ENCODE measurements around the gene DCDC2C. TPM values are rescaled to one million over a fixed set of nuclear protein-coding genes. Genes with fewer than 3 reads are reported as not detected.

The DCDC2C gene
- total and polyA plus RNA-seq, 9 of the 15 experiments (the other 6 are each of a cell fraction or from before 2014, with no cell fraction given): not detected

- TF ChIP-seq ARID3A (IDR thresholded peaks at IDR 0.05; ENCODE audit: borderline replicate concordance, low read depth, low read length) (no peak), OTX1 (CRISPR knock-in tag; IDR thresholded peaks at IDR 0.05) (no peak), RFX1 (IDR thresholded peaks at IDR 0.05) (no peak), CBX8 (IDR thresholded peaks at IDR 0.05; ENCODE audit: borderline replicate concordance, extremely low read depth, low read depth, low read length, poor library complexity, severe bottlenecking) (no peak), CBFA2T3 (IDR thresholded peaks at IDR 0.05) (no peak), IRF2 (CRISPR knock-in tag; IDR thresholded peaks at IDR 0.05) (no peak), SMARCE1 (IDR thresholded peaks at IDR 0.05) (no peak)
Measured at GRCh38 chr2:3708576-3708975, 5.2 kb downstream of the DCDC2C start (continued).

GRCh38 chr2:3709225-3709624 lies 5.8 kb downstream of the DCDC2C start:
- intact Hi-C loops (cut with micrococcal nuclease) (no loop called here), in situ Hi-C loops (cut with MboI) (no loop called here)
- TF ChIP-seq, protein P1, sequence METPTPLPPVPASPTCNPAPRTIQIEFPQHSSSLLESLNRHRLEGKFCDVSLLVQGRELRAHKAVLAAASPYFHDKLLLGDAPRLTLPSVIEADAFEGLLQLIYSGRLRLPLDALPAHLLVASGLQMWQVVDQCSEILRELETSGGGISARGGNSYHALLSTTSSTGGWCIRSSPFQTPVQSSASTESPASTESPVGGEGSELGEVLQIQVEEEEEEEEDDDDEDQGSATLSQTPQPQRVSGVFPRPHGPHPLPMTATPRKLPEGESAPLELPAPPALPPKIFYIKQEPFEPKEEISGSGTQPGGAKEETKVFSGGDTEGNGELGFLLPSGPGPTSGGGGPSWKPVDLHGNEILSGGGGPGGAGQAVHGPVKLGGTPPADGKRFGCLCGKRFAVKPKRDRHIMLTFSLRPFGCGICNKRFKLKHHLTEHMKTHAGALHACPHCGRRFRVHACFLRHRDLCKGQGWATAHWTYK (CRISPR knock-in tag; IDR thresholded peaks at IDR 0.05): no peak
- TF ChIP-seq PREB (CRISPR knock-in tag; IDR thresholded peaks at IDR 0.05) (no peak), BDP1 (IDR thresholded peaks at IDR 0.05; ENCODE audit: insufficient read depth, insufficient read length) (no peak)
- FAIRE-seq (no peak), DNase-seq (ENCODE audit: extremely low read depth in 1 of 4, low spot score in 3 of 4) (no peak), ATAC-seq (no peak)
- 0% methylated on average over 6 of the region's 6 CpGs for WGBS (ENCODE audit: insufficient coverage, low coverage, missing lambda C conversion rate)
- no peaks in the 10 kb centered on the region for H3K9me3 ChIP-seq (replicated peaks; ENCODE audit: control insufficient read depth, insufficient read depth, low read depth, low read length)
- H3K4me3 ChIP-seq: no peak overlapping the region
- no peaks in the 10 kb centered on the region for H3K4me1 ChIP-seq (replicated peaks in 1 of 2; ENCODE audit: control insufficient read depth in 2 of 2, insufficient read depth in 2 of 2, low read length in 2 of 2)
- CTCF ChIA-PET (ENCODE audit: low intra/inter-chr PET ratio): no interaction called here
- H3K9ac ChIP-seq (ENCODE audit: insufficient read depth in 1 of 2, low read depth in 2 of 2, low read length in 2 of 2): no peak overlapping the region
- POLR2A ChIA-PET: interaction anchor here (1.4 kb wide), 1 partner anchor 9 kb away, joined by 3 read pairs; no protein-coding TSS in a partner anchor
- no peaks in the 10 kb centered on the region for H3K79me2 ChIP-seq (ENCODE audit: control insufficient read depth, insufficient read depth, low read length)
- H3K36me3 ChIP-seq (ENCODE audit: control insufficient read depth, insufficient read depth, low read length): no peaks in the 10 kb centered on the region
- peaks cover 4 to 5% of the 10 kb centered on the region in 2 experiments; a peak in 2 of 5 replicates for H3K27me3 ChIP-seq (ENCODE audit: control insufficient read depth in 2 of 2, insufficient read depth in 2 of 2, low read length in 2 of 2)
- no peak overlapping the region for H3K27ac ChIP-seq (ENCODE audit: extremely low read depth, low read depth, low read length)
- no peak overlapping the region for H3K4me2 ChIP-seq (ENCODE audit: insufficient read depth, low read length)
- no peaks in the 10 kb centered on the region for H3K9me1 ChIP-seq (ENCODE audit: control insufficient read depth, insufficient read depth, low read length)
- no TSS peak for BruUV-seq (replicated peaks)
- no peak overlapping the region for H2AFZ ChIP-seq (ENCODE audit: low read depth, low read length)
- no peaks in the 10 kb centered on the region for H4K20me1 ChIP-seq (replicated peaks; ENCODE audit: control insufficient read depth, insufficient read depth, low read length)
